GM18868 (cell line): ENCODE results near the gene TMC8.
"Not testable (repeated sequence)": the region's sequence is repeated elsewhere in the genome, so short reads cannot be mapped to it uniquely, and the experiment has no call there.

Experiments
- ATAC-seq: cut with Tn5 transposase; IDR thresholded peaks from one replicate; pipeline ENCODE4 v1.9.1; 2021; ENCODE audit warnings: mild to moderate bottlenecking, moderate library complexity; ENCODE audit not compliant: unreplicated experiment

The TMC8 gene

GRCh38 chr17:78147315-78147998 is 16.9 kb downstream of the TMC8 start:
- ATAC-seq, result no peak

GRCh38 chr17:78148286-78149016 is 17.9 kb downstream of the TMC8 start:
- no peak for ATAC-seq

- no peak for ATAC-seq
Measured at GRCh38 chr17:78151514-78152008, 21.0 kb downstream of the TMC8 start.

- ATAC-seq, result no peak
Measured at GRCh38 chr17:78154903-78155811, 24.6 kb downstream of the TMC8 start.

GRCh38 chr17:78159575-78160158 is 29.1 kb downstream of the TMC8 start:
- ATAC-seq, result peak; percentile 57

GRCh38 chr17:78163881-78164747 is 33.5 kb downstream of the TMC8 start:
- ATAC-seq, result no peak

GRCh38 chr17:78164748-78165607 is 34.4 kb downstream of the TMC8 start:
- ATAC-seq, result no peak

- ATAC-seq, result no peak
Measured at GRCh38 chr17:78166416-78166815, 35.8 kb downstream of the TMC8 start.

GRCh38 chr17:78168242-78168902 is 37.8 kb downstream of the TMC8 start, which contains the start of gene SYNGR2:
Gene SYNGR2 (plus strand): TSS chr17:78168581. CDS start chr17:78168617, 36 bp downstream.
- ATAC-seq, result no peak

GRCh38 chr17:78168903-78169793 is 38.6 kb downstream of the TMC8 start:
- no peak for ATAC-seq

GRCh38 chr17:78170692-78171590 is 40.4 kb downstream of the TMC8 start:
- ATAC-seq, result no peak

- ATAC-seq, result not testable (repeated sequence)
Measured at GRCh38 chr17:78171591-78172248, 41.1 kb downstream of the TMC8 start.

GRCh38 chr17:78172249-78173051 is 41.9 kb downstream of the TMC8 start:
- ATAC-seq, result no peak

GRCh38 chr17:78173097-78173715 is 42.6 kb downstream of the TMC8 start:
- peak; percentile 28 for ATAC-seq
